Measurements from ENCODE around the gene TEN1.

The TEN1 gene

DNA sequence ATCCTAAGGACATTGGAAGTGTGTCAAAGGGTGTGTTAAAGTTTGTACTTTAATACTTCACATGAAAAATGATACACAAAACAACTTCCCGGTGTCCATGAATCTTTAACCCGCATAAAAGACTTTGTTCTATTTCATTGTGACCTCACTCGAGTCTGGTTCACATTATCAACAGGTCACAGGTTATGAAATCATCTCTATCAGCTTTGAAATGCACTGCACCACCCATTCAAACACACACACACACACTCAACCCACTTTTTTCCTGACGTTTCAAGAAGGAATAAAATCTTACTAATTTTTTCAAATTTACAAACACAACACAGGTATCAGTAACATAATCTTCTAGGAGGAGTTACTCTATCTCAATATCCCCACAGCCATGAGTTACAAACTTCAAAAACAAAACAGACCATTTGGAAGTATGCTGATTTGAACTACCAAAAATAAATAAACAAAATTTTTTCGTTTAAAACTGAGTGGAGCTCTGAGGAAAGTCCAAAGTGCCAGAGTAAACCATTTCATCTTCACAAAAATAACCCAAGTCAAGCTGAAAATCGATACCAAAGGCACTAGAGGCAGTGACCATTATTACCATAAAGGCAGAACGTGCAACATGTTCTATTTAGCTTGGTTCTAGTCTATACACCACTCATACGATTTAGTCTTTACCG, 2.7 kb upstream of the TEN1 start:
- Histone ChIP-seq H3K4me2 (ENCODE audit: low read depth, low read length) (no peak overlapping the region), H3K4me3 (ENCODE audit: low read length) (no peak overlapping the region), H3K9me2 (replicated peaks; ENCODE audit: insufficient read depth, low read length) (no peaks in the 10 kb centered on the region), H2AFZ (ENCODE audit: low read length) (no peak overlapping the region), H3K9ac (ENCODE audit: low read length) (no peak overlapping the region), H3K9me3 (replicated peaks; ENCODE audit: insufficient read depth, low read length) (no peaks in the 10 kb centered on the region), H4K20me1 (ENCODE audit: insufficient read depth, low read length) (no peaks in the 10 kb centered on the region), H3K36me3 (replicated peaks; ENCODE audit: insufficient read depth, low read length) (no peaks in the 10 kb centered on the region), H3K79me2 (ENCODE audit: low read length) (peaks cover 21% of the 10 kb centered on the region), H3K27ac (ENCODE audit: low read length) (no peak overlapping the region), H3F3A (ENCODE audit: insufficient read depth, low read length) (no peaks in the 10 kb centered on the region), H3K27me3 (replicated peaks; ENCODE audit: insufficient read depth, low read length) (no peaks in the 10 kb centered on the region), H3K4me1 (ENCODE audit: low read length) (no peaks in the 10 kb centered on the region)
- TF ChIP-seq EZH2 (optimal IDR thresholded peaks at IDR 0.05; ENCODE audit: low read depth, low read length) = no peak
- TF ChIP-seq EZH2phosphoT487 (IDR thresholded peaks at IDR 0.05; ENCODE audit: low read length) = no peak
- TF ChIP-seq, protein P1, sequence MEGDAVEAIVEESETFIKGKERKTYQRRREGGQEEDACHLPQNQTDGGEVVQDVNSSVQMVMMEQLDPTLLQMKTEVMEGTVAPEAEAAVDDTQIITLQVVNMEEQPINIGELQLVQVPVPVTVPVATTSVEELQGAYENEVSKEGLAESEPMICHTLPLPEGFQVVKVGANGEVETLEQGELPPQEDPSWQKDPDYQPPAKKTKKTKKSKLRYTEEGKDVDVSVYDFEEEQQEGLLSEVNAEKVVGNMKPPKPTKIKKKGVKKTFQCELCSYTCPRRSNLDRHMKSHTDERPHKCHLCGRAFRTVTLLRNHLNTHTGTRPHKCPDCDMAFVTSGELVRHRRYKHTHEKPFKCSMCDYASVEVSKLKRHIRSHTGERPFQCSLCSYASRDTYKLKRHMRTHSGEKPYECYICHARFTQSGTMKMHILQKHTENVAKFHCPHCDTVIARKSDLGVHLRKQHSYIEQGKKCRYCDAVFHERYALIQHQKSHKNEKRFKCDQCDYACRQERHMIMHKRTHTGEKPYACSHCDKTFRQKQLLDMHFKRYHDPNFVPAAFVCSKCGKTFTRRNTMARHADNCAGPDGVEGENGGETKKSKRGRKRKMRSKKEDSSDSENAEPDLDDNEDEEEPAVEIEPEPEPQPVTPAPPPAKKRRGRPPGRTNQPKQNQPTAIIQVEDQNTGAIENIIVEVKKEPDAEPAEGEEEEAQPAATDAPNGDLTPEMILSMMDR (IDR thresholded peaks at IDR 0.05; ENCODE audit: low read length) = no peak
- no peak for DNase-seq

DNA sequence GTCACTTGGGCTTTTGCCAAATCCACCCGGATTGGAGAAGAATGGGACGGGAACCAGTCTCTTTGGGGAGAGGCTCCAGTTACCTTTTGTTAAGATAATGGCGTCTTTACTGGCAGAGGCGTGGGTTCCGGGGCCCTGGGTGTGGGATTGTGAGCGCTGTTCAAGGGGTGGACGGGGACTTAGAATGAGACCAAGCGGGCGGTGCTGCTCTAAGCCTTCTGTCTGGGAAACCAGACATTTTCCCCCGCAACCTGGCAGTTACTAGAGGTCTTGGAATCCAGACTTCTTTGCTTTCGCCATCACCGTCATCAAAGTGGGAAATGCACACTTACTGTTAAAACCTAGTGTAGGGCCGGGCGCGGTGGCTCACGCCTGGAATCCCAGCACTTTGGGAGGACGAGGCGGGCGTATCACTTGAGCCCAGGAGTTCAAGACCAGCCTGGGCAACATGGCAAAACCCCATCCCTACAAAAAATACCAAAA, 706 bp downstream of the TEN1 start:
- Histone ChIP-seq H3K4me1 (ENCODE audit: low read length) (no peaks in the 10 kb centered on the region), H3K9me2 (replicated peaks; ENCODE audit: insufficient read depth, low read length) (no peaks in the 10 kb centered on the region), H3F3A (ENCODE audit: insufficient read depth, low read length) (no peaks in the 10 kb centered on the region), H3K9ac (ENCODE audit: low read length) (peak overlapping the region; percentile 98), H3K9me3 (replicated peaks; ENCODE audit: insufficient read depth, low read length) (no peaks in the 10 kb centered on the region), H3K27me3 (replicated peaks; ENCODE audit: insufficient read depth, low read length) (no peaks in the 10 kb centered on the region), H3K36me3 (replicated peaks; ENCODE audit: insufficient read depth, low read length) (no peaks in the 10 kb centered on the region), H3K4me3 (ENCODE audit: low read length) (peak overlapping the region; percentile 95), H2AFZ (ENCODE audit: low read length) (peak overlapping the region; percentile 99), H3K4me2 (ENCODE audit: low read depth, low read length) (peak overlapping the region; percentile 71; the same call in 1 of the 2 replicates), H3K27ac (ENCODE audit: low read length) (peak overlapping the region; percentile 84), H4K20me1 (ENCODE audit: insufficient read depth, low read length) (no peaks in the 10 kb centered on the region), H3K79me2 (ENCODE audit: low read length) (peaks cover 21% of the 10 kb centered on the region)
- DNase-seq = no peak
- TF ChIP-seq EZH2 (optimal IDR thresholded peaks at IDR 0.05; ENCODE audit: low read depth, low read length) = no peak
- TF ChIP-seq, protein P1 (IDR thresholded peaks at IDR 0.05; ENCODE audit: low read length) = no peak
- no peak for TF ChIP-seq EZH2phosphoT487 (IDR thresholded peaks at IDR 0.05; ENCODE audit: low read length)

DNA sequence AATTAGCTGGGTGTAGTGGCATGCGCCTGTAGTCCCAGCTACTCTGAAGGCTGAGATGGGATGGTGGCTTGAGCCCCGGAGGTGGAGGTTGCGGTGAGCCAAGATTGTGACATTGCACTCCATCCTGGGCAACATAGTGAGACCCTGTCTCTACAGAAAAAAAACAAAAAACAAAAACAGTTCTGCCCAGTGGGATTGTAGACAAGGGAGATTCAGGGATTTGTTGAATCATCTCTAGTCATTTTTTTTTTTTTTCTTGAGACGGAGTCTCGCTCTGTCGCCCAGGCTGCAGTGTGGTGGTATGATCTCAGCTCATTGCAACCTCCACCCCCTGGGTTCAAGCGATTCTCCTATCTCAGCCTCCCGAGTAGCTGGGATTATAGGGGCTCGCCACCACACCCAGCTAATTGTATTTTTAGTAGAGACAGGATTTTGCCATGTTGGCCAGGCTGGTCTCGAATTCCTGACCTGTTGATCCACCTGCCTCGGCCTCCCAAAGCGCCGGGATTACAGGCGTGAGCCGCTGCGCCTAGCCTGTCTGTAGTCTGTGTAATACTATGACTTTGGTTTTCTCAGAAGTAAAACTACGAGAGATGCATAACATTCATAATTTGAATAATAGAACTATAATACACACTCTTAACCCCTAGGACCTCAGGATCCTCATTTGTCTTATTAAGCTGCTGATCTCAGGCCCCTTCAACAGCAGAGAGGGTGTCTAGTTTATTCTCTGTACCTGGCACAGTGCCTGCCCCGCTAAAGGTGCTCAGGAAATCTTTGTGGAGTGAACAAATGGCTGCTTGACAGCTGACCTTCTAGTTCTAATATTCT, 1.4 kb downstream of the TEN1 start:
- no peaks in the 10 kb centered on the region for H3K4me1 ChIP-seq (ENCODE audit: low read length)
- peak overlapping the region; percentile 99 for H2AFZ ChIP-seq (ENCODE audit: low read length)
- H3K4me2 ChIP-seq (ENCODE audit: low read depth, low read length) = peak overlapping the region; percentile 71; the same call in 1 of the 2 replicates
- no peaks in the 10 kb centered on the region for H3K36me3 ChIP-seq (replicated peaks; ENCODE audit: insufficient read depth, low read length)
- no peaks in the 10 kb centered on the region for H3F3A ChIP-seq (ENCODE audit: insufficient read depth, low read length)
- peak overlapping the region; percentile 95 for H3K4me3 ChIP-seq (ENCODE audit: low read length)
- TF ChIP-seq EZH2 (optimal IDR thresholded peaks at IDR 0.05; ENCODE audit: low read depth, low read length) (no peak), EZH2phosphoT487 (IDR thresholded peaks at IDR 0.05; ENCODE audit: low read length) (no peak)
- TF ChIP-seq, protein P1 (IDR thresholded peaks at IDR 0.05; ENCODE audit: low read length) = no peak
- H3K27ac ChIP-seq (ENCODE audit: low read length) = peak overlapping the region; percentile 84; the same call in 1 of the 2 replicates
- H3K9me3 ChIP-seq (replicated peaks; ENCODE audit: insufficient read depth, low read length) = no peaks in the 10 kb centered on the region
- no peak for DNase-seq
- H3K79me2 ChIP-seq (ENCODE audit: low read length) = peaks cover 21% of the 10 kb centered on the region
- peak overlapping the region; percentile 98 for H3K9ac ChIP-seq (ENCODE audit: low read length)
- no peaks in the 10 kb centered on the region for H4K20me1 ChIP-seq (ENCODE audit: insufficient read depth, low read length)
- H3K9me2 ChIP-seq (replicated peaks; ENCODE audit: insufficient read depth, low read length) = no peaks in the 10 kb centered on the region
- H3K27me3 ChIP-seq (replicated peaks; ENCODE audit: insufficient read depth, low read length) = no peaks in the 10 kb centered on the region

All from MM.1S (cell line).